22Rv1 (cell line): ENCODE measurements around the gene CFAP54.

Experiments
- CTCF ChIP-seq: fragments of 450-650 bp; IDR thresholded peaks from 2 replicates; pipeline ENCODE4 v1.5.1; 2017; ENCODE audit warnings: mild to moderate bottlenecking
- ZFX ChIP-seq: fragments of 450-650 bp; IDR thresholded peaks from 2 replicates; pipeline ENCODE4 v1.6.1; 2017; ENCODE audit warnings: antibody characterized with exemption, borderline replicate concordance

GRCh38 chr12:96452261-96452922 is 37.0 kb upstream of the CFAP54 start:
- no peak for TF ChIP-seq CTCF
- TF ChIP-seq ZFX: no peak
